Coronary artery (tissue), 2 donors: ENCODE data around the gene TBL1X.
"Not testable (repeated sequence)": the region's sequence is repeated elsewhere in the genome, so short reads cannot be mapped to it uniquely, and the experiment has no call there.

Experiments used
- DNase-seq: peaks from one replicate; pipeline ENCODE4 v3.0.0-alpha.2; 2017; ENCODE audit warnings: low spot score
- H3K27ac ChIP-seq, 2 donors: fragments of 200-600 bp; sonication (generic); one replicate each; pipeline ENCODE4 v1.5.1; 2016 to 2019
- H3K4me3 ChIP-seq: fragments of 200-600 bp; sonication (generic); 2 replicates; pipeline ENCODE4 v1.5.1; 2016; ENCODE audit warnings: mild to moderate bottlenecking, moderate library complexity
- TF ChIP-seq, protein P1 (sequence below): fragments of 200-600 bp; sonication (generic); IDR thresholded peaks from one replicate; pipeline ENCODE4 v1.5.1; 2019; ENCODE audit warnings: antibody characterized with exemption

Gene TBL1X

DNA sequence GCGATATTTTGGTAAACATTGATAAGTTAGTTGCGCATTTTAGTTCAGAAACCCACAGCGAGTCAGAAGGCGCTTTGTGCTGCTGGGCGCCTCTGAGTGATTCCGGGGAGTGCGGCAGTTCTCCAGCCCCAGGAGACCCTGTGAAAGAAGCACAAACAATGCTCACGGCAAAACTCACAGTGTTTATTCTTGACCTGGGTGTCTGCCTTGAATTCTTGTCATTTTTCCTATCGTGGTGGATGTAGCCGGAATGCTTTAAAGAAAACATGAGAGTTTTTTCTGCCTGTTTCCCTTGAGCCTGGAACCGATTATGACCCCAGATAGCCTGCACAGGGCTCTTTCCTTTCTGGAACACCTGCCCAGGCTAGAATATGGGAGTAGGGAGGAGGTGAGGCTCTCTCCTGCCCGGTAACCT is 6.7 kb downstream of the TBL1X start:
- TF ChIP-seq, protein P1, sequence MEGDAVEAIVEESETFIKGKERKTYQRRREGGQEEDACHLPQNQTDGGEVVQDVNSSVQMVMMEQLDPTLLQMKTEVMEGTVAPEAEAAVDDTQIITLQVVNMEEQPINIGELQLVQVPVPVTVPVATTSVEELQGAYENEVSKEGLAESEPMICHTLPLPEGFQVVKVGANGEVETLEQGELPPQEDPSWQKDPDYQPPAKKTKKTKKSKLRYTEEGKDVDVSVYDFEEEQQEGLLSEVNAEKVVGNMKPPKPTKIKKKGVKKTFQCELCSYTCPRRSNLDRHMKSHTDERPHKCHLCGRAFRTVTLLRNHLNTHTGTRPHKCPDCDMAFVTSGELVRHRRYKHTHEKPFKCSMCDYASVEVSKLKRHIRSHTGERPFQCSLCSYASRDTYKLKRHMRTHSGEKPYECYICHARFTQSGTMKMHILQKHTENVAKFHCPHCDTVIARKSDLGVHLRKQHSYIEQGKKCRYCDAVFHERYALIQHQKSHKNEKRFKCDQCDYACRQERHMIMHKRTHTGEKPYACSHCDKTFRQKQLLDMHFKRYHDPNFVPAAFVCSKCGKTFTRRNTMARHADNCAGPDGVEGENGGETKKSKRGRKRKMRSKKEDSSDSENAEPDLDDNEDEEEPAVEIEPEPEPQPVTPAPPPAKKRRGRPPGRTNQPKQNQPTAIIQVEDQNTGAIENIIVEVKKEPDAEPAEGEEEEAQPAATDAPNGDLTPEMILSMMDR, result no peak
- Histone ChIP-seq H3K4me3 (no peak overlapping the region), H3K27ac (no peak overlapping the region)
- DNase-seq, result no peak

DNA sequence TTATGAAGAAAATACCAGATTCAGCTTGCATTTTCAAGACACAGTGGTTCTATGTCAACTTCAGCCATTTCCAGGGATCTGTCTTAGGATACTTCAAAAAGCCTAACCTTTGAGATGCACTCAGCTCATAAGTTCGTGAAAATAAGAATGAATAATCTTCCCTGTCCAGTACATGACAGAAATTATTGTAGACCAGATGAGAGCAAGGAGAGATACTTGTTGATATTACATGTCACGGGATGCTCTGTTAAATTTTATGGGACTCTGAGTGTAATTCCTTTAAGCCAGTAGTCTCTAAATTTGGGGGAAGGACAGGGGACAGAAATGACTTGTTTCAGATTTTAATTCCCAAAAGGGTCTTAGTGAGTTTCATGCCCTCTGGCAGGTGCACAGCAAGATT is 8.8 kb downstream of the TBL1X start:
- DNase-seq, result no peak
- Histone ChIP-seq H3K27ac (no peak overlapping the region), H3K4me3 (no peak overlapping the region)
- TF ChIP-seq, protein P1, result no peak

- not testable (repeated sequence) for DNase-seq, H3K4me3 ChIP-seq, H3K27ac ChIP-seq
Measured at GRCh38 chrX:9475417-9475816, 10.6 kb downstream of the TBL1X start.

- no peak overlapping the region for H3K4me3 ChIP-seq
- DNase-seq, result no peak
- no peak overlapping the region for H3K27ac ChIP-seq
- TF ChIP-seq, protein P1, result no peak
Measured at GRCh38 chrX:9475984-9476383, 11.1 kb downstream of the TBL1X start.

GRCh38 chrX:9476810-9477575 is 12.1 kb downstream of the TBL1X start:
- TF ChIP-seq, protein P1, result no peak
- no peak for DNase-seq
- Histone ChIP-seq H3K27ac (no peak overlapping the region), H3K4me3 (no peak overlapping the region)

DNA sequence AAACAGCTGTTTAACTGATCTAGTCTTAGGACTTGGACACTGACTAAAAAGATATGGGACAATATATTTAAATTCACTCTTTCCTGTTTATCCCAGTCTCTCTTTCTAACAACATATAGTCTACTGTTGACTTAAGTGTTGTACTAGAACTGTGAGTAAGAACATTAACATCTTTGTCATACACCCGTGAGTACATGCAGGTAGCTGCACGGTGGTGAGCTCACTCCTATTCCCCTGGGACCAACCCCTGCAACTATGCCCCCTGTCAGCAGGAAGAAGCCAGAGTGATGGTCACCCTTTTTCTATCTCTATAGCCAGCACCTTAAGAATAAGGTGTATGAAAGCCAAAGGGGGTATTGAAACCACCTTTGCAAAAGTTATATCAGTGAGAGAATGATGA is 17.6 kb downstream of the TBL1X start:
- Histone ChIP-seq H3K4me3 (no peak overlapping the region), H3K27ac (no peak overlapping the region)
- DNase-seq, result no peak
- TF ChIP-seq, protein P1, result no peak

- Histone ChIP-seq H3K27ac (no peak overlapping the region), H3K4me3 (no peak overlapping the region)
- TF ChIP-seq, protein P1, result no peak
- DNase-seq, result no peak
Measured at GRCh38 chrX:9482837-9483236, 18.0 kb downstream of the TBL1X start.
